ENCODE results near the gene HDDC2. TPM values are rescaled to one million over a fixed set of nuclear protein-coding genes. Genes with fewer than 3 reads are reported as not detected.
"Not testable (repeated sequence)": the region's sequence is repeated elsewhere in the genome, so short reads cannot be mapped to it uniquely, and the experiment has no call there.

The HDDC2 gene
- polyA plus RNA-seq, 1 donor from 2014 or later: 75.2 TPM

GRCh38 chr6:125285936-125286335, 15.8 kb downstream of the HDDC2 start:
- no peaks in the 10 kb centered on the region for H3K27me3 ChIP-seq (ENCODE audit: insufficient read depth, low read depth, low read length)
- H3K9me2 ChIP-seq (ENCODE audit: insufficient read depth, low read length): no peaks in the 10 kb centered on the region
- no peaks in the 10 kb centered on the region for H3K79me2 ChIP-seq (replicated peaks; ENCODE audit: insufficient read depth, low read length)
- H3K4me2 ChIP-seq (ENCODE audit: low read length): no peak overlapping the region
- peaks cover 5% of the 10 kb centered on the region for H3K36me3 ChIP-seq (ENCODE audit: insufficient read depth, low read length)
- H3K27ac ChIP-seq (ENCODE audit: low read length): no peak overlapping the region
- H3K9me3 ChIP-seq (ENCODE audit: low read length): no peaks in the 10 kb centered on the region
- H3K4me3 ChIP-seq (ENCODE audit: low read length): no peak overlapping the region
- no peaks in the 10 kb centered on the region for H4K20me1 ChIP-seq (ENCODE audit: insufficient read depth)
- no peak overlapping the region for H2AFZ ChIP-seq (ENCODE audit: low read depth, low read length)
- H3F3A ChIP-seq (ENCODE audit: insufficient read depth, low read length, poor library complexity, severe bottlenecking): no peaks in the 10 kb centered on the region
- TF ChIP-seq, protein P1, sequence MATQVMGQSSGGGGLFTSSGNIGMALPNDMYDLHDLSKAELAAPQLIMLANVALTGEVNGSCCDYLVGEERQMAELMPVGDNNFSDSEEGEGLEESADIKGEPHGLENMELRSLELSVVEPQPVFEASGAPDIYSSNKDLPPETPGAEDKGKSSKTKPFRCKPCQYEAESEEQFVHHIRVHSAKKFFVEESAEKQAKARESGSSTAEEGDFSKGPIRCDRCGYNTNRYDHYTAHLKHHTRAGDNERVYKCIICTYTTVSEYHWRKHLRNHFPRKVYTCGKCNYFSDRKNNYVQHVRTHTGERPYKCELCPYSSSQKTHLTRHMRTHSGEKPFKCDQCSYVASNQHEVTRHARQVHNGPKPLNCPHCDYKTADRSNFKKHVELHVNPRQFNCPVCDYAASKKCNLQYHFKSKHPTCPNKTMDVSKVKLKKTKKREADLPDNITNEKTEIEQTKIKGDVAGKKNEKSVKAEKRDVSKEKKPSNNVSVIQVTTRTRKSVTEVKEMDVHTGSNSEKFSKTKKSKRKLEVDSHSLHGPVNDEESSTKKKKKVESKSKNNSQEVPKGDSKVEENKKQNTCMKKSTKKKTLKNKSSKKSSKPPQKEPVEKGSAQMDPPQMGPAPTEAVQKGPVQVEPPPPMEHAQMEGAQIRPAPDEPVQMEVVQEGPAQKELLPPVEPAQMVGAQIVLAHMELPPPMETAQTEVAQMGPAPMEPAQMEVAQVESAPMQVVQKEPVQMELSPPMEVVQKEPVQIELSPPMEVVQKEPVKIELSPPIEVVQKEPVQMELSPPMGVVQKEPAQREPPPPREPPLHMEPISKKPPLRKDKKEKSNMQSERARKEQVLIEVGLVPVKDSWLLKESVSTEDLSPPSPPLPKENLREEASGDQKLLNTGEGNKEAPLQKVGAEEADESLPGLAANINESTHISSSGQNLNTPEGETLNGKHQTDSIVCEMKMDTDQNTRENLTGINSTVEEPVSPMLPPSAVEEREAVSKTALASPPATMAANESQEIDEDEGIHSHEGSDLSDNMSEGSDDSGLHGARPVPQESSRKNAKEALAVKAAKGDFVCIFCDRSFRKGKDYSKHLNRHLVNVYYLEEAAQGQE (IDR thresholded peaks at IDR 0.05; ENCODE audit: borderline replicate concordance): no peak
- TF ChIP-seq, protein P2, sequence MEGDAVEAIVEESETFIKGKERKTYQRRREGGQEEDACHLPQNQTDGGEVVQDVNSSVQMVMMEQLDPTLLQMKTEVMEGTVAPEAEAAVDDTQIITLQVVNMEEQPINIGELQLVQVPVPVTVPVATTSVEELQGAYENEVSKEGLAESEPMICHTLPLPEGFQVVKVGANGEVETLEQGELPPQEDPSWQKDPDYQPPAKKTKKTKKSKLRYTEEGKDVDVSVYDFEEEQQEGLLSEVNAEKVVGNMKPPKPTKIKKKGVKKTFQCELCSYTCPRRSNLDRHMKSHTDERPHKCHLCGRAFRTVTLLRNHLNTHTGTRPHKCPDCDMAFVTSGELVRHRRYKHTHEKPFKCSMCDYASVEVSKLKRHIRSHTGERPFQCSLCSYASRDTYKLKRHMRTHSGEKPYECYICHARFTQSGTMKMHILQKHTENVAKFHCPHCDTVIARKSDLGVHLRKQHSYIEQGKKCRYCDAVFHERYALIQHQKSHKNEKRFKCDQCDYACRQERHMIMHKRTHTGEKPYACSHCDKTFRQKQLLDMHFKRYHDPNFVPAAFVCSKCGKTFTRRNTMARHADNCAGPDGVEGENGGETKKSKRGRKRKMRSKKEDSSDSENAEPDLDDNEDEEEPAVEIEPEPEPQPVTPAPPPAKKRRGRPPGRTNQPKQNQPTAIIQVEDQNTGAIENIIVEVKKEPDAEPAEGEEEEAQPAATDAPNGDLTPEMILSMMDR (IDR thresholded peaks at IDR 0.05; ENCODE audit: poor library complexity, severe bottlenecking): no peak
- TF ChIP-seq MXI1 (conservative IDR thresholded peaks at IDR 0.05; ENCODE audit: poor library complexity, severe bottlenecking) (no peak), SMC3 (conservative IDR thresholded peaks at IDR 0.05; ENCODE audit: poor library complexity) (no peak), POLR2AphosphoS5 (IDR thresholded peaks at IDR 0.05) (no peak), RAD21 (conservative IDR thresholded peaks at IDR 0.05) (no peak), EZH2 (IDR thresholded peaks at IDR 0.05; ENCODE audit: borderline replicate concordance, insufficient read depth, low read length, poor library complexity, severe bottlenecking) (no peak)
- no peak overlapping the region for H3K9ac ChIP-seq (ENCODE audit: low read length)

GRCh38 chr6:125285353-125285752, 16.4 kb downstream of the HDDC2 start:
- no peaks in the 10 kb centered on the region for H3F3A ChIP-seq (ENCODE audit: insufficient read depth, low read length, poor library complexity, severe bottlenecking)
- TF ChIP-seq RAD21 (conservative IDR thresholded peaks at IDR 0.05) (no peak), POLR2AphosphoS5 (IDR thresholded peaks at IDR 0.05) (no peak), SMC3 (conservative IDR thresholded peaks at IDR 0.05; ENCODE audit: poor library complexity) (no peak), EZH2 (IDR thresholded peaks at IDR 0.05; ENCODE audit: borderline replicate concordance, insufficient read depth, low read length, poor library complexity, severe bottlenecking) (no peak), MXI1 (conservative IDR thresholded peaks at IDR 0.05; ENCODE audit: poor library complexity, severe bottlenecking) (no peak), EP300 (conservative IDR thresholded peaks at IDR 0.05; ENCODE audit: poor library complexity, severe bottlenecking) (no peak), TAF1 (IDR thresholded peaks at IDR 0.05; ENCODE audit: low read depth) (no peak)
- TF ChIP-seq, protein P1 (IDR thresholded peaks at IDR 0.05; ENCODE audit: borderline replicate concordance): no peak
- TF ChIP-seq, protein P2 (IDR thresholded peaks at IDR 0.05; ENCODE audit: poor library complexity, severe bottlenecking): no peak
- H2AFZ ChIP-seq (ENCODE audit: low read depth, low read length): no peak overlapping the region
- H3K27me3 ChIP-seq (ENCODE audit: insufficient read depth, low read depth, low read length): no peaks in the 10 kb centered on the region
- no peaks in the 10 kb centered on the region for H3K9me2 ChIP-seq (ENCODE audit: insufficient read depth, low read length)
- no peak overlapping the region for H3K27ac ChIP-seq (ENCODE audit: low read length)
- no peaks in the 10 kb centered on the region for H3K9me3 ChIP-seq (ENCODE audit: low read length)
- H3K79me2 ChIP-seq (replicated peaks; ENCODE audit: insufficient read depth, low read length): no peaks in the 10 kb centered on the region
- H3K36me3 ChIP-seq (ENCODE audit: insufficient read depth, low read length): peaks cover 5% of the 10 kb centered on the region
- no peaks in the 10 kb centered on the region for H4K20me1 ChIP-seq (ENCODE audit: insufficient read depth)
- no peak overlapping the region for H3K9ac ChIP-seq (ENCODE audit: low read length)
- no peak overlapping the region for H3K4me2 ChIP-seq (ENCODE audit: low read length)
- H3K4me3 ChIP-seq (ENCODE audit: low read length): no peak overlapping the region

- H3K79me2 ChIP-seq (replicated peaks; ENCODE audit: insufficient read depth, low read length); H3F3A ChIP-seq (ENCODE audit: insufficient read depth, low read length, poor library complexity, severe bottlenecking); H3K36me3 ChIP-seq (ENCODE audit: insufficient read depth, low read length); H2AFZ ChIP-seq (ENCODE audit: low read depth, low read length); H3K9me3 ChIP-seq (ENCODE audit: low read length); H3K4me2 ChIP-seq (ENCODE audit: low read length); H4K20me1 ChIP-seq (ENCODE audit: insufficient read depth); H3K27ac ChIP-seq (ENCODE audit: low read length); H3K27me3 ChIP-seq (ENCODE audit: insufficient read depth, low read depth, low read length); H3K4me3 ChIP-seq (ENCODE audit: low read length); H3K9ac ChIP-seq (ENCODE audit: low read length); H3K9me2 ChIP-seq (ENCODE audit: insufficient read depth, low read length): not testable (repeated sequence)
Observed at GRCh38 chr6:125282470-125282869, 19.3 kb downstream of the HDDC2 start.
